ENCODE data around the gene MON2. TPM values are rescaled to one million over a fixed set of nuclear protein-coding genes. Genes with fewer than 3 reads are reported as not detected.

MON2 gene
- total and polyA plus RNA-seq, 2 of the 13 experiments (the other 11 are each of a cell fraction or from before 2014, with no cell fraction given) = 10.5 to 24.8 TPM

- TF ChIP-seq, protein P1, sequence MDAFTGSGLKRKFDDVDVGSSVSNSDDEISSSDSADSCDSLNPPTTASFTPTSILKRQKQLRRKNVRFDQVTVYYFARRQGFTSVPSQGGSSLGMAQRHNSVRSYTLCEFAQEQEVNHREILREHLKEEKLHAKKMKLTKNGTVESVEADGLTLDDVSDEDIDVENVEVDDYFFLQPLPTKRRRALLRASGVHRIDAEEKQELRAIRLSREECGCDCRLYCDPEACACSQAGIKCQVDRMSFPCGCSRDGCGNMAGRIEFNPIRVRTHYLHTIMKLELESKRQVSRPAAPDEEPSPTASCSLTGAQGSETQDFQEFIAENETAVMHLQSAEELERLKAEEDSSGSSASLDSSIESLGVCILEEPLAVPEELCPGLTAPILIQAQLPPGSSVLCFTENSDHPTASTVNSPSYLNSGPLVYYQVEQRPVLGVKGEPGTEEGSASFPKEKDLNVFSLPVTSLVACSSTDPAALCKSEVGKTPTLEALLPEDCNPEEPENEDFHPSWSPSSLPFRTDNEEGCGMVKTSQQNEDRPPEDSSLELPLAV (CRISPR knock-in tag; conservative IDR thresholded peaks at IDR 0.05; ENCODE audit: low read depth) = no peak
- TF ChIP-seq NFE2L2 (IDR thresholded peaks at IDR 0.05; ENCODE audit: low read length) (no peak), RORA (CRISPR knock-in tag; IDR thresholded peaks at IDR 0.05) (no peak), ZNF776 (CRISPR knock-in tag; IDR thresholded peaks at IDR 0.05) (no peak), SOX6 (IDR thresholded peaks at IDR 0.05) (no peak), SOX6 (CRISPR knock-in tag; IDR thresholded peaks at IDR 0.05) (peak; percentile 70), MYPOP (CRISPR knock-in tag; IDR thresholded peaks at IDR 0.05) (peak; percentile 61), ZNF333 (CRISPR knock-in tag; IDR thresholded peaks at IDR 0.05; ENCODE audit: borderline replicate concordance) (no peak), HMGXB4 (CRISPR knock-in tag; IDR thresholded peaks at IDR 0.05; ENCODE audit: borderline replicate concordance in 1 of 2, low read depth in 1 of 2) (peak in 1 of 2 experiments; percentile 56; a peak in 3 of 4 replicates), ZNF547 (CRISPR knock-in tag; IDR thresholded peaks at IDR 0.05) (no peak; the same call in none of the 2 replicates), JUND (CRISPR knock-in tag; IDR thresholded peaks at IDR 0.05) (no peak), NFYB (CRISPR knock-in tag; IDR thresholded peaks at IDR 0.05) (no peak; the same call in 1 of the 2 replicates), SAFB2 (CRISPR knock-in tag; IDR thresholded peaks at IDR 0.05; ENCODE audit: borderline replicate concordance, low read depth) (no peak; the same call in none of the 2 replicates), XRCC5 (optimal IDR thresholded peaks at IDR 0.05; ENCODE audit: low read length) (no peak), ZNF780A (CRISPR knock-in tag; IDR thresholded peaks at IDR 0.05) (no peak; the same call in 1 of the 2 replicates), TGIF2 (CRISPR knock-in tag; IDR thresholded peaks at IDR 0.05) (no peak), PHB2 (IDR thresholded peaks at IDR 0.05; ENCODE audit: partially characterized antibody) (no peak)
- TF ChIP-seq, protein P2, sequence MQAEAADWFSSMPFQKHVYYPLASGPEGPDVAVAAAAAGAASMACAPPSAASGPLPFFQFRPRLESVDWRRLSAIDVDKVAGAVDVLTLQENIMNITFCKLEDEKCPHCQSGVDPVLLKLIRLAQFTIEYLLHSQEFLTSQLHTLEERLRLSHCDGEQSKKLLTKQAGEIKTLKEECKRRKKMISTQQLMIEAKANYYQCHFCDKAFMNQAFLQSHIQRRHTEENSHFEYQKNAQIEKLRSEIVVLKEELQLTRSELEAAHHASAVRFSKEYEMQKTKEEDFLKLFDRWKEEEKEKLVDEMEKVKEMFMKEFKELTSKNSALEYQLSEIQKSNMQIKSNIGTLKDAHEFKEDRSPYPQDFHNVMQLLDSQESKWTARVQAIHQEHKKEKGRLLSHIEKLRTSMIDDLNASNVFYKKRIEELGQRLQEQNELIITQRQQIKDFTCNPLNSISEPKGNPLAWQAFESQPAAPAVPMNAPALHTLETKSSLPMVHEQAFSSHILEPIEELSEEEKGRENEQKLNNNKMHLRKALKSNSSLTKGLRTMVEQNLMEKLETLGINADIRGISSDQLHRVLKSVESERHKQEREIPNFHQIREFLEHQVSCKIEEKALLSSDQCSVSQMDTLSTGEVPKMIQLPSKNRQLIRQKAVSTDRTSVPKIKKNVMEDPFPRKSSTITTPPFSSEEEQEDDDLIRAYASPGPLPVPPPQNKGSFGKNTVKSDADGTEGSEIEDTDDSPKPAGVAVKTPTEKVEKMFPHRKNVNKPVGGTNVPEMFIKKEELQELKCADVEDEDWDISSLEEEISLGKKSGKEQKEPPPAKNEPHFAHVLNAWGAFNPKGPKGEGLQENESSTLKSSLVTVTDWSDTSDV (CRISPR knock-in tag; IDR thresholded peaks at IDR 0.05) = no peak
- TF ChIP-seq, protein P3, sequence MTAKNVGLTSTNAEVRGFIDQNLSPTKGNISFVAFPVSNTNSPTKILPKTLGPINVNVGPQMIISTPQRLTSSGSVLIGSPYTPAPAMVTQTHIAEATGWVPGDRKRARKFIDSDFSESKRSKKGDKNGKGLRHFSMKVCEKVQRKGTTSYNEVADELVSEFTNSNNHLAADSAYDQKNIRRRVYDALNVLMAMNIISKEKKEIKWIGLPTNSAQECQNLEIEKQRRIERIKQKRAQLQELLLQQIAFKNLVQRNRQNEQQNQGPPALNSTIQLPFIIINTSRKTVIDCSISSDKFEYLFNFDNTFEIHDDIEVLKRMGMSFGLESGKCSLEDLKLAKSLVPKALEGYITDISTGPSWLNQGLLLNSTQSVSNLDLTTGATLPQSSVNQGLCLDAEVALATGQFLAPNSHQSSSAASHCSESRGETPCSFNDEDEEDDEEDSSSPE (CRISPR knock-in tag; IDR thresholded peaks at IDR 0.05) = peak; percentile 93
These were observed 135.8 kb downstream of the MON2 start (continued) for GRCh38 chr12:62602255-62603060.
